GM21723 (cell line): Measurements from ENCODE around the gene PLOD2.

ENCODE experiments used
- ATAC-seq: cut with Tn5 transposase; IDR thresholded peaks from one replicate; pipeline ENCODE4 v1.9.1; 2021; ENCODE audit warnings: mild to moderate bottlenecking, moderate library complexity; ENCODE audit not compliant: unreplicated experiment

The PLOD2 gene

GRCh38 chr3:146052056-146052790 is 108.8 kb downstream of the PLOD2 start:
- ATAC-seq, result no peak

GRCh38 chr3:146050691-146051090 is 110.3 kb downstream of the PLOD2 start:
- ATAC-seq, result no peak

GRCh38 chr3:146047485-146047884 is 113.5 kb downstream of the PLOD2 start:
- no peak for ATAC-seq

- no peak for ATAC-seq
These were observed 116.9 kb downstream of the PLOD2 start for GRCh38 chr3:146044046-146044445.

GRCh38 chr3:146040630-146041029 is 120.4 kb downstream of the PLOD2 start:
- ATAC-seq, result no peak

GRCh38 chr3:146037697-146038096 is 123.3 kb downstream of the PLOD2 start:
- no peak for ATAC-seq

GRCh38 chr3:146036281-146036680 is 124.7 kb downstream of the PLOD2 start:
- ATAC-seq, result no peak

- no peak for ATAC-seq
These were observed 125.6 kb downstream of the PLOD2 start for GRCh38 chr3:146035366-146035765.

- ATAC-seq, result no peak
These were observed 127.0 kb downstream of the PLOD2 start for GRCh38 chr3:146033950-146034349.

- no peak for ATAC-seq
These were observed 134.4 kb downstream of the PLOD2 start for GRCh38 chr3:146026547-146026946.

GRCh38 chr3:146024260-146024659 is 136.7 kb downstream of the PLOD2 start:
- no peak for ATAC-seq

- ATAC-seq, result no peak
These were observed 140.0 kb downstream of the PLOD2 start for GRCh38 chr3:146020969-146021368.

GRCh38 chr3:146019508-146019907 is 141.5 kb downstream of the PLOD2 start:
- ATAC-seq, result no peak
